HG02870 (cell line): Measurements from ENCODE around the gene RAP1GAP2.
"Not testable (repeated sequence)": the region's sequence is repeated elsewhere in the genome, so short reads cannot be mapped to it uniquely, and the experiment has no call there.

Source experiments
- ATAC-seq: cut with Tn5 transposase; IDR thresholded peaks from one replicate; pipeline ENCODE4 v1.9.1; 2021; ENCODE audit warnings: mild to moderate bottlenecking, moderate library complexity; ENCODE audit not compliant: unreplicated experiment

The RAP1GAP2 gene

DNA sequence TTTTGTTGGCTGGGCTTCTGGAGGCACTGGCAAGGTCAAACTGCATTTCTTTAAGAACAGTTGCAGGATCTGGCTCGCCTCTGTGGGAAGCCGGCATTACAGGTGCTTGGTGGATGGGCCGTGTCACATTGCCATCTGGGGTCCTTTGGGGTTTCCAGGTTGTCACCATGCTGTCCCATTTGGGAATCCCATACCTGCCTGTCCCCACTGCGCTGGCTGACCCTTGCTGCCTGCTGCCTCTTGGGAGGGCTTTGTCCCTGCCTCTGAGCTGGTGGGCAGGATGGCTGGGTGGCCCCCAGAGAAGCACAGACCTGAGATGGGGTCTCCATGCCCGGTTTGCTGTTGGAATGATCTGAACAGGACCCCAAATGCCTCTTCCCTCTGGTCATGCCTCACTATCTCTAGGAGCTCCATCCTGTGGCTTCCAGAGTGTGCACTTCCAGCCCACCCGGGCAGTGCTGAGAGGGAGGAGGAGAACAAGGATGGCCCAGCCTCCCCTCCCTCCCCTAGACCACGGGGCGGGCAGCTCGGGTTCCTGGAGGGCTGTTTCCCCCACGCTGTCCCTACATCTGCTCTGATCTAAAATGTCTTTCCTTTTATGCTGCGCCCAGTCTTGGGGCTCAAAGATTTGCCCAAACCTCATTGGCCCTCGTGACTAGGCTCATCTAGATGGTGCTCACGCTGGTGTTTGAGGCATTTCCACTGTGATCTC lies 239.2 kb downstream of the RAP1GAP2 start:
- no peak for ATAC-seq

DNA sequence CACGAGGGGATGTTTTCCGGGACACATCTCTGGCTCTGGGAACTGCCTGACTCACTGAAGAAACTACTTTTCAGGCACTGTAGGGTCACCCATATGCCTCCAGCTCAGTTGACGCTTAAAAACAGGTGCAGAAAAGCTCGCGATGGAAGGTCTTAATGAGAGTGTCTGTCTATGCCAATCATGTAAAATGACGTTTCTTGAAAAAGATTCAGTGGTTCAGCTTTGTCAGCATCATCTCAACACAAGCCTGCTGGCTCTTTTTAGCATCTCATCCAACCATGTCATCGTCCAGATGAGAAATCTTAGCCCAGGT lies 239.7 kb downstream of the RAP1GAP2 start:
- no peak for ATAC-seq

- ATAC-seq: no peak
Observed at GRCh38 chr17:3036800-3037199, 240.6 kb downstream of the RAP1GAP2 start.

GRCh38 chr17:3037259-3037658 lies 241.0 kb downstream of the RAP1GAP2 start:
- ATAC-seq: no peak

- ATAC-seq: no peak
Observed at GRCh38 chr17:3038941-3039340, 242.7 kb downstream of the RAP1GAP2 start.

GRCh38 chr17:3039736-3040135 lies 243.5 kb downstream of the RAP1GAP2 start:
- no peak for ATAC-seq

DNA sequence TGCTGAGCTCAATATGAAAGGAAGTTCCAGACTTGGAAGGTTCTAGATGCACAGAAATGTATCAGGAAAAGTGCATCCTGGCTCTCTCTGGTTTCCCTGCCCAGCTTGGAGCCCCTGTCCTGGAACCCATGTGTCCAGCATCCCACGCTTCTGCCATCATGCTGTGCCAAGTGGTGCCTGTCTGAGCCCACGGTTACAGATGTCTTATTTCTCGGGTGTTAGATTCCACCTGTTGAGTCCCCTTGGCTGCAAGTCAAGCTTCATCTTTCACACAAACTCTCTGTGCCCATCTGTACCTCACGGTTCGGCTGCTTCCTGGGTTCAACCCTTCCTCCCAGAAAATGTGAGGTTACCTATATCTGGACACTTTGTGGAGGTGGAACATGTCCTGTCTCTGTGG lies 244.6 kb downstream of the RAP1GAP2 start:
- ATAC-seq: no peak

DNA sequence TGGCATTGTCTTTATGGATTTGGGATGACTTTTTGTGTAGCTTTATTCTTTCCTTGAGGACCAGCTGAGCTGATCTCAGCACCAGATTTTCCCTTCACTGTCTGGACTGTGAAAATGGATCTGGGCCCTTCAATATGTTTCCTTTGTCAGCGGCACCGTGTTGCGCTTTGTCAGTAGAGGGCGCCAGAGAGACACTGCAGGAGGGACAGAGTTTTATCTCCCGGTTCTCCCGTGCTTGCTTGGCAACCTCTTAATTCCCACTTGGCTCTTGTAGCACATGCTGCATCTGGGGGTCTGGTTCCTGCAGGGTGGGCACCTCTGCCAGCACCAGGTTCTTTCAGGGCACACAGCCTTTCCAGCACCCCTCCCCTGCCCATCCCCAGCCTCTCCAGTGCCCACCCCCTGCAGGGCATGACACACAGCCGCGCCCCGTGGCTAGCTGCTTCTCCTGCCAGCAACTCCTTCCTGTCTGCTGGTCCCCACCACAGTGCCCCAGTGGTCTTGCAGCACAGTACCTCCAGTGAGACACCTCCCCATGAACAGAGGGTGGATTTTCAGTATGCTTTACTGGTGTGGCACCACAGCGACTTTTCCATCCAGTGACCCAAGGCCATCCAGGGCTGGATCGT lies 247.6 kb downstream of the RAP1GAP2 start:
- ATAC-seq: no peak

DNA sequence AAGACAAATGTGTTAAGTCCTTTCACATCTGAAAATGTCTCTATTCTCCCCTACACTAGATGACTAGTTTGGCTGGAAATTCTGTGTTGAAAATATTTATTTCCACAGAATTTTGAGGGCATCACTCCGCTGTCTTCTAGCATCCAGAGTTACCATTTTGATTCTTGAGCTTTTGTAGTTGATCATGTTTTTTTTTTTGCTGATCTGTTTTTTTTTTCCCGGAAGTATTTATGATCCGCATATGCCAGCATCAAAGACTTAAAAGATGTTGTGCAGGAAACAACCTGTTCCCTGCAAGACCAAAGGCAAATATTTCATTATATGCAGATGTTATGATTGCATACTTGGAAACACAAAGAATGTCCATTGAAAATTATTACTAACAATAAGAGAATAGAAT lies 250.5 kb downstream of the RAP1GAP2 start:
- no peak for ATAC-seq

DNA sequence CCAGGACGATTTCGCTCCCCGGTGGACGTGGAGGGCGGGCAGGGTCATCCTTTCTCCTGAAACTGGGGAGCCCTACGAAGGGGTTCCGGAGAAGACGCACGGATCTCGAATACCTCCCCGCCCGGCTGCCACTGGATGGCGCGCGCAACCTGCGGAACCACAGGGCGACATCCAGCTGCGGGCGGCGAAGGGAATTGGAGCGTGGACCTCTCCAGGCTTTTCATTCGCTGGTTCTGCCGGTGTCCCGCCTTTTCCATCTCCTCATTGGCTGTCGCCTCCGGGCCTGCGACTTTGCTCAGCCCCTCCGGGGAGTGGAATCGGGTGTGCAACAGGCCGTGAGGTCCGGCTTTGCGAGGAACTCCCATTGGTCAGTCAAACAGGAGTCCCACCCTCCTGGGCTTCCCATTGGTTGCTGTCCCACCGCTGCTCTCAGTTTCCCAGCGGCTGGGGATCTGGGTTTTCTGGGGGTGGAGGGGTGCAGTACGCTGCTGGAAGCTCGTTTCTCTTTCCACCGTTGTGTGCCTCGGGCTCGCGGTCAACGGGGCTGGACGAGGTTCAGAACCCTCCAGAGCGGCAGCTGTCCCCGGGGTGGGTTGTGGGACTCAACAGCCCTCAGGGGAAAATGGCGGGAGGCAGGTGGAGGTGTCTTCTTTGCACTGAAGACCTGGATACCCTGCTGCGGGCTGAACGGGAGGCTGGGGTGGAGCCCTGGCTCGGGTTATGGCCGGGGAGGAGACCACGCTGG lies 252.7 kb downstream of the RAP1GAP2 start:
- peak; percentile 95 for ATAC-seq

GRCh38 chr17:3049705-3050295 lies 253.6 kb downstream of the RAP1GAP2 start:
- no peak for ATAC-seq

GRCh38 chr17:3054868-3055267 lies 258.6 kb downstream of the RAP1GAP2 start:
- not testable (repeated sequence) for ATAC-seq

GRCh38 chr17:3062824-3063377 lies 266.7 kb downstream of the RAP1GAP2 start:
- not testable (repeated sequence) for ATAC-seq

DNA sequence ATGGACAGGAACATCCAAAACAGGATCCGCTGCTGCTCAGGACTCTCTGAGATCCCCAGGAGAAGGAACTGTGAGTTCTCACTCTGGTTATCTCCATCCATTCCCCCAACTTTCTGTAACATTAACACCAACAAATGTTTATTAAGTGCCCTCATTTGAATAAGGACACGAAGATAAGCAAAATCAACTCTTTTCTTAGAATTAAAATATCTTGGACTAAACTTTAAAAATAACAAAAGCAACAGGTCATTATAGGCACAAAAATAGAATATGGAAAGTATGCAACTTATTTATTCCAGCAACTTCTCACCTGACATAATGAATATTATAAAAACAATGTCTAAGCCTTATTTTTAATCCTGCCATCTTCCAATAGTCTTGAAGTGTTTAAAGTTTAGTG lies 267.3 kb downstream of the RAP1GAP2 start, which contains the start of gene OR1D5:
Gene OR1D5 (minus strand): TSS at position 101 of the 400 bp plus-strand sequence. CDS start 0 bp downstream, at position 101.
- ATAC-seq: not testable (repeated sequence)

- ATAC-seq: not testable (repeated sequence)
Observed at GRCh38 chr17:3065192-3065591, 269.0 kb downstream of the RAP1GAP2 start.

- not testable (repeated sequence) for ATAC-seq
Observed at GRCh38 chr17:3073850-3074249, 277.6 kb downstream of the RAP1GAP2 start.
